Peyer's patch (tissue), 4 donors: ENCODE measurements around the gene TMEM145.

Experiments used
- POLR2A ChIP-seq, 2 donors: fragments of 450-650 bp; IDR thresholded peaks; one replicate each; pipeline ENCODE4 v1.5.1; 2017; ENCODE audit warnings: antibody characterized with exemption in 2 of 2, mild to moderate bottlenecking in 2 of 2, moderate library complexity in 2 of 2
- TF ChIP-seq, protein P1 (sequence below), 6 experiments: fragments of 450-650 bp in 4 of 6; fragments of 200-600 bp in 2 of 6; sonication (generic) in 1 of 6; IDR thresholded peaks; one replicate each; pipeline ENCODE4 v1.5.1; 2017 to 2019; ENCODE audit warnings: antibody characterized with exemption in 6 of 6, mild to moderate bottlenecking in 3 of 6, moderate library complexity in 1 of 6

GRCh38 chr19:42361545-42361910, 48.4 kb downstream of the TMEM145 start:
- TF ChIP-seq, protein P1, sequence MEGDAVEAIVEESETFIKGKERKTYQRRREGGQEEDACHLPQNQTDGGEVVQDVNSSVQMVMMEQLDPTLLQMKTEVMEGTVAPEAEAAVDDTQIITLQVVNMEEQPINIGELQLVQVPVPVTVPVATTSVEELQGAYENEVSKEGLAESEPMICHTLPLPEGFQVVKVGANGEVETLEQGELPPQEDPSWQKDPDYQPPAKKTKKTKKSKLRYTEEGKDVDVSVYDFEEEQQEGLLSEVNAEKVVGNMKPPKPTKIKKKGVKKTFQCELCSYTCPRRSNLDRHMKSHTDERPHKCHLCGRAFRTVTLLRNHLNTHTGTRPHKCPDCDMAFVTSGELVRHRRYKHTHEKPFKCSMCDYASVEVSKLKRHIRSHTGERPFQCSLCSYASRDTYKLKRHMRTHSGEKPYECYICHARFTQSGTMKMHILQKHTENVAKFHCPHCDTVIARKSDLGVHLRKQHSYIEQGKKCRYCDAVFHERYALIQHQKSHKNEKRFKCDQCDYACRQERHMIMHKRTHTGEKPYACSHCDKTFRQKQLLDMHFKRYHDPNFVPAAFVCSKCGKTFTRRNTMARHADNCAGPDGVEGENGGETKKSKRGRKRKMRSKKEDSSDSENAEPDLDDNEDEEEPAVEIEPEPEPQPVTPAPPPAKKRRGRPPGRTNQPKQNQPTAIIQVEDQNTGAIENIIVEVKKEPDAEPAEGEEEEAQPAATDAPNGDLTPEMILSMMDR (IDR thresholded peaks at IDR 0.05) = no peak
- TF ChIP-seq POLR2A (IDR thresholded peaks at IDR 0.05) = no peak
